IMR-90 (cell line): ENCODE measurements around the gene PSPH. TPM values are rescaled to one million over a fixed set of nuclear protein-coding genes. Genes with fewer than 3 reads are reported as not detected.
"Not testable (repeated sequence)": the region's sequence is repeated elsewhere in the genome, so short reads cannot be mapped to it uniquely, and the experiment has no call there.

ENCODE experiments used
- ATAC-seq: fragments of 200-7000 bp; cut with Tn5 transposase; 2 replicates; pipeline ENCODE4 v1.9.1; 2020; ENCODE audit warnings: low read depth, mild to moderate bottlenecking, moderate library complexity
- BruUV-seq: library from RNA; stranded (reverse); fragments of 400-500 nt; replicated peaks from 2 replicates; lab custom pipeline; 2021; lab: Mats Ljungman, UMichigan
- CTCF ChIA-PET: fragments of 300-600 bp; formaldehyde crosslinking; extraction: SDS; loops from one replicate; lab custom pipeline; 2021; ENCODE audit warnings: antibody characterized with exemption; lab: Yijun Ruan, JAX
- POLR2A ChIA-PET: fragments of 300-600 bp; sonication (Branson Sonifier 250); formaldehyde crosslinking; loops from one replicate; lab custom pipeline; 2022; ENCODE audit warnings: antibody characterized with exemption; ENCODE audit not compliant: unreplicated experiment; lab: Charles Lee
- DNase-seq: peaks from one replicate; pipeline ENCODE4 v3.0.0; 2013
- H2AFZ ChIP-seq: replicated peaks from 2 replicates; pipeline ENCODE3; 2013; ENCODE audit warnings: low read length, mild to moderate bottlenecking; ENCODE audit not compliant: poor library complexity
- H2AK5ac ChIP-seq: 2 replicates; pipeline ENCODE4 v1.6.1; 2013; ENCODE audit warnings: low read depth, low read length, inconsistent platforms
- H2AK9ac ChIP-seq: replicated peaks from 2 replicates; pipeline ENCODE3; 2013; ENCODE audit warnings: mild to moderate bottlenecking, low read depth, low read length, moderate library complexity; ENCODE audit not compliant: poor library complexity
- H2BK120ac ChIP-seq: 2 replicates; pipeline ENCODE4 v1.6.1; 2013; ENCODE audit warnings: low read depth, low read length, inconsistent platforms
- H2BK15ac ChIP-seq: 3 replicates; pipeline ENCODE4 v1.6.1; 2013; ENCODE audit warnings: low read depth, low read length, inconsistent platforms
- H2BK20ac ChIP-seq: 2 replicates; pipeline ENCODE4 v1.6.1; 2013; ENCODE audit warnings: low read depth, mild to moderate bottlenecking, inconsistent platforms, low read length, moderate library complexity
- H2BK5ac ChIP-seq: 2 replicates; pipeline ENCODE4 v1.6.1; 2013; ENCODE audit warnings: mild to moderate bottlenecking, low read depth, low read length, inconsistent platforms; ENCODE audit not compliant: poor library complexity, severe bottlenecking
- H3K14ac ChIP-seq: replicated peaks from 2 replicates; pipeline ENCODE4 v1.6.1; 2013; ENCODE audit warnings: low read depth, low read length, inconsistent platforms
- H3K18ac ChIP-seq: 2 replicates; pipeline ENCODE4 v1.6.1; 2013; ENCODE audit warnings: low read depth, low read length, control low read depth
- H3K23ac ChIP-seq: 2 replicates; pipeline ENCODE4 v1.6.1; 2013; ENCODE audit warnings: low read depth, low read length, inconsistent platforms
- H3K27ac ChIP-seq: 2 replicates; pipeline ENCODE4 v1.5.1; 2013; ENCODE audit warnings: mild to moderate bottlenecking, control low read depth, low read length; ENCODE audit not compliant: insufficient read depth
- H3K27me3 ChIP-seq: 2 replicates; pipeline ENCODE4 v1.6.1; 2013; ENCODE audit warnings: low read length; ENCODE audit not compliant: control insufficient read depth, insufficient read depth
- H3K36me3 ChIP-seq: 2 replicates; pipeline ENCODE4 v1.6.1; 2013; ENCODE audit warnings: low read length, mixed read lengths; ENCODE audit not compliant: control insufficient read depth, insufficient read depth
- H3K4ac ChIP-seq: 2 replicates; pipeline ENCODE4 v1.6.1; 2013; ENCODE audit warnings: low read depth, low read length, inconsistent platforms
- H3K4me1 ChIP-seq: 2 replicates; pipeline ENCODE4 v1.6.1; 2013; ENCODE audit warnings: low read length, mixed read lengths; ENCODE audit not compliant: control insufficient read depth, insufficient read depth
- H3K4me2 ChIP-seq: 2 replicates; pipeline ENCODE4 v1.6.1; 2013; ENCODE audit warnings: low read depth, mild to moderate bottlenecking, control low read depth, low read length, moderate library complexity
- H3K4me3 ChIP-seq: 2 replicates; pipeline ENCODE4 v1.5.1; 2013; ENCODE audit warnings: low read depth, mild to moderate bottlenecking, control low read depth, low read length, moderate library complexity; ENCODE audit not compliant: insufficient read depth
- H3K56ac ChIP-seq: 2 replicates; pipeline ENCODE4 v1.6.1; 2013; ENCODE audit warnings: low read length, inconsistent platforms; ENCODE audit not compliant: insufficient read depth; ENCODE audit errors: extremely low read depth
- H3K79me1 ChIP-seq, 2 experiments: 2 replicates each; pipeline ENCODE4 v1.6.1; 2013; ENCODE audit warnings: low read length in 2 of 2, inconsistent platforms in 1 of 2, low read depth in 1 of 2
- H3K9ac ChIP-seq: 2 replicates; pipeline ENCODE4 v1.6.1; 2013; ENCODE audit warnings: low read depth, low read length, control low read depth
- H3K9me1 ChIP-seq: 2 replicates; pipeline ENCODE4 v1.6.1; 2013; ENCODE audit warnings: low read length, inconsistent platforms; ENCODE audit not compliant: insufficient read depth
- H3K9me3 ChIP-seq: 2 replicates; pipeline ENCODE4 v1.6.1; 2013; ENCODE audit warnings: low read length; ENCODE audit not compliant: control insufficient read depth, insufficient read depth
- H4K20me1 ChIP-seq: 2 replicates; pipeline ENCODE4 v1.6.1; 2013; ENCODE audit warnings: low read length, inconsistent platforms; ENCODE audit not compliant: insufficient read depth
- H4K5ac ChIP-seq: 2 replicates; pipeline ENCODE4 v1.6.1; 2013; ENCODE audit warnings: mild to moderate bottlenecking, low read depth, low read length, control low read depth
- H4K8ac ChIP-seq, 2 experiments: 2 replicates each; pipeline ENCODE4 v1.6.1; 2013; ENCODE audit warnings: low read depth in 2 of 2, low read length in 2 of 2, control low read depth in 1 of 2, inconsistent platforms in 1 of 2
- H4K91ac ChIP-seq: 2 replicates; pipeline ENCODE4 v1.6.1; 2013; ENCODE audit warnings: low read depth, low read length, inconsistent platforms; ENCODE audit not compliant: insufficient read depth
- WGBS, 2 experiments: methylation state at CpG; one replicate each; pipeline versions ENCODE4 v1.1.5 to v1.1.7; 2013; ENCODE audit warnings: missing lambda C conversion rate in 2 of 2; ENCODE audit not compliant: insufficient read length in 1 of 2; ENCODE audit errors: extremely low coverage in 2 of 2; 5-methylcytosine and 5-hydroxymethylcytosine counted together
- dilution Hi-C: fragments of 300-500 bp; cut with HindIII; formaldehyde crosslinking; loops from one replicate; pipeline ENCODE4 v1.14.3; 2018; ENCODE audit warnings: low sequenced_read_pairs; ENCODE audit not compliant: unreplicated experiment
- in situ Hi-C: fragments of 300-500 bp; cut with MboI; formaldehyde crosslinking; loops from 3 replicates; pipeline ENCODE4 v1.14.3; 2019; ENCODE audit warnings: low sequenced_read_pairs, inconsistent platforms, mixed read lengths
- intact Hi-C: fragments of 100-400 bp; cut with micrococcal nuclease; formaldehyde crosslinking; loops from 2 replicates; pipeline ENCODE4 v1.10.0; 2022
- polyA plus RNA-seq, 3 experiments: library from polyadenylated mRNA; depleted of rRNA; stranded (reverse); fragments of >200 nt; gene quantifications; 2 replicates each; pipeline ENCODE4 v1.2.3, GENCODE V29; 2012; ENCODE audit warnings: low replicate concordance in 1 of 3
- total RNA-seq: library from RNA; depleted of rRNA; stranded (reverse); fragments of >200 nt; gene quantifications from 2 replicates; pipeline ENCODE4 v1.2.3, GENCODE V29; 2012

PSPH gene
- total and polyA plus RNA-seq, 2 of the 4 experiments (the other 2 are of a cell fraction): 31.8 to 48.4 TPM

DNA sequence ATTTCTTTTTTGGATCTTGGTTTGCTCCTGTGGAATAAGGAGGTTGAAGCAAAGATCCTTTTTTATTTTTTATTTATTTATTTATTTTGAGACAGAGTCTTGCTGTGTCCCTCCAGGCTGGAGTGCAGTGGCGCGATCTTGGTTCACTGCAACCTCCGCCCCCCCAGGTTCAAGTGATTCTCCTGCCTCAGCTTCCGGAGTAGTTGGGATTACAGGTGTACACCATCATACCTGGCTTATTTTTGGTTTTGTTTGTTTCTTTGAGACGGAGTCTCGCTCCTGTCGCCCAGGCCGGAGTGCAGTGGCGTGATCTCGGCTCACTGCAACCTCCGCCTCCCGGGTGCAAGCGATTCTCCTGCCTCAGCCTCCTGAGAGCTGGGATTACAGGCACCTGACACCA, 15.1 kb upstream of the PSPH start:
- H3K9ac ChIP-seq, H3K4me2 ChIP-seq, H3K18ac ChIP-seq, H4K5ac ChIP-seq, in situ Hi-C loops, POLR2A ChIA-PET, H4K8ac ChIP-seq, H3K9me1 ChIP-seq, H3K4me1 ChIP-seq, intact Hi-C loops, dilution Hi-C loops, H2BK120ac ChIP-seq, H3K14ac ChIP-seq, H3K4ac ChIP-seq, H3K23ac ChIP-seq, H2BK5ac ChIP-seq, H2AFZ ChIP-seq, H3K9me3 ChIP-seq, H3K56ac ChIP-seq, BruUV-seq, H3K27me3 ChIP-seq, H3K4me3 ChIP-seq, H3K27ac ChIP-seq, H2BK20ac ChIP-seq, ATAC-seq, H2AK5ac ChIP-seq, H4K91ac ChIP-seq, H2AK9ac ChIP-seq, H2BK15ac ChIP-seq, DNase-seq: not testable (repeated sequence)
- Histone ChIP-seq H3K79me1 (peaks cover 7 to 27% of the 10 kb centered on the region in 2 experiments), H3K36me3 (peaks cover 19% of the 10 kb centered on the region), H4K20me1 (peaks cover 14% of the 10 kb centered on the region; the same call in 1 of the 2 replicates)
- 100% methylated on average over 4 of the region's 13 CpGs; no CpG with 5 or more reads in 1 of the 2 experiments for WGBS, 2 experiments
- CTCF ChIA-PET: interaction anchor here (2.0 kb wide), 1 partner anchor 8 kb away, joined by 7 read pairs; no protein-coding TSS in a partner anchor
